Measurements from ENCODE around the gene ANP32D.
"Not testable (repeated sequence)": the region's sequence is repeated elsewhere in the genome, so short reads cannot be mapped to it uniquely, and the experiment has no call there.

- TF ChIP-seq POLR2A, CTCF (IDR thresholded peaks at IDR 0.05): not testable (repeated sequence)
Observed at GRCh38 chr12:48489456-48489855, 17.1 kb downstream of the ANP32D start.
